ENCODE measurements around the gene SVBP.

The SVBP gene

GRCh38 chr1:42762269-42762668 lies 54.9 kb downstream of the SVBP start:
- no peak for TF ChIP-seq CTCF (IDR thresholded peaks at IDR 0.05)
- H3K9me3 Mint-ChIP-seq = no peaks in the 10 kb centered on the region
- H3K27ac Mint-ChIP-seq = no peak overlapping the region
- H3K27me3 Mint-ChIP-seq (ENCODE audit: low read depth, poor library complexity) = no peaks in the 10 kb centered on the region
- DNase-seq = no peak
- peaks cover 6% of the 10 kb centered on the region for H3K4me1 Mint-ChIP-seq
- peaks cover 19% of the 10 kb centered on the region for H3K36me3 Mint-ChIP-seq (ENCODE audit: low read depth)
- no peak overlapping the region for H3K4me3 Mint-ChIP-seq

- Mint-ChIP-seq H3K4me3 (no peak overlapping the region), H3K9me3 (no peaks in the 10 kb centered on the region), H3K4me1 (peaks cover 10% of the 10 kb centered on the region), H3K36me3 (ENCODE audit: low read depth) (peaks cover 26% of the 10 kb centered on the region), H3K27ac (no peak overlapping the region), H3K27me3 (ENCODE audit: low read depth, poor library complexity) (no peaks in the 10 kb centered on the region)
- TF ChIP-seq CTCF (IDR thresholded peaks at IDR 0.05) = no peak
- no peak for DNase-seq
These were observed 55.6 kb downstream of the SVBP start for GRCh38 chr1:42761567-42761966.

GRCh38 chr1:42759114-42759513 lies 58.1 kb downstream of the SVBP start:
- Mint-ChIP-seq H3K27ac (no peak overlapping the region), H3K27me3 (ENCODE audit: low read depth, poor library complexity) (no peaks in the 10 kb centered on the region), H3K4me1 (peaks cover 10% of the 10 kb centered on the region), H3K4me3 (no peak overlapping the region), H3K9me3 (no peaks in the 10 kb centered on the region), H3K36me3 (ENCODE audit: low read depth) (peaks cover 49% of the 10 kb centered on the region)
- no peak for DNase-seq
- TF ChIP-seq CTCF (IDR thresholded peaks at IDR 0.05) = no peak

GRCh38 chr1:42758641-42759040 lies 58.6 kb downstream of the SVBP start:
- Mint-ChIP-seq H3K9me3 (no peaks in the 10 kb centered on the region), H3K27me3 (ENCODE audit: low read depth, poor library complexity) (no peaks in the 10 kb centered on the region), H3K36me3 (ENCODE audit: low read depth) (peaks cover 53% of the 10 kb centered on the region), H3K4me3 (no peak overlapping the region), H3K27ac (no peak overlapping the region), H3K4me1 (peaks cover 10% of the 10 kb centered on the region)
- TF ChIP-seq CTCF (IDR thresholded peaks at IDR 0.05) = no peak
- no peak for DNase-seq

GRCh38 chr1:42757892-42758275 lies 59.3 kb downstream of the SVBP start:
- TF ChIP-seq CTCF (IDR thresholded peaks at IDR 0.05) = no peak
- no peaks in the 10 kb centered on the region for H3K27me3 Mint-ChIP-seq (ENCODE audit: low read depth, poor library complexity)
- H3K4me1 Mint-ChIP-seq = peaks cover 10% of the 10 kb centered on the region
- H3K4me3 Mint-ChIP-seq = no peak overlapping the region
- no peaks in the 10 kb centered on the region for H3K9me3 Mint-ChIP-seq
- peak overlapping the region; percentile 39 for H3K27ac Mint-ChIP-seq
- H3K36me3 Mint-ChIP-seq (ENCODE audit: low read depth) = peaks cover 61% of the 10 kb centered on the region
- no peak for DNase-seq

All from nephron progenitor cell (in vitro differentiated cells).